HK-2 (cell line): ENCODE data around the gene RASA2.
"Not testable (repeated sequence)": the region's sequence is repeated elsewhere in the genome, so short reads cannot be mapped to it uniquely, and the experiment has no call there.

Experiments used
- DNase-seq: peaks from one replicate; pipeline ENCODE4 v3.0.0-alpha.2; 2018; ENCODE audit not compliant: unreplicated experiment

RASA2 gene

GRCh38 chr3:141575879-141576743 is 89.3 kb downstream of the RASA2 start:
- no peak for DNase-seq

- no peak for DNase-seq
Measured at GRCh38 chr3:141576744-141577052, 89.9 kb downstream of the RASA2 start.

DNA sequence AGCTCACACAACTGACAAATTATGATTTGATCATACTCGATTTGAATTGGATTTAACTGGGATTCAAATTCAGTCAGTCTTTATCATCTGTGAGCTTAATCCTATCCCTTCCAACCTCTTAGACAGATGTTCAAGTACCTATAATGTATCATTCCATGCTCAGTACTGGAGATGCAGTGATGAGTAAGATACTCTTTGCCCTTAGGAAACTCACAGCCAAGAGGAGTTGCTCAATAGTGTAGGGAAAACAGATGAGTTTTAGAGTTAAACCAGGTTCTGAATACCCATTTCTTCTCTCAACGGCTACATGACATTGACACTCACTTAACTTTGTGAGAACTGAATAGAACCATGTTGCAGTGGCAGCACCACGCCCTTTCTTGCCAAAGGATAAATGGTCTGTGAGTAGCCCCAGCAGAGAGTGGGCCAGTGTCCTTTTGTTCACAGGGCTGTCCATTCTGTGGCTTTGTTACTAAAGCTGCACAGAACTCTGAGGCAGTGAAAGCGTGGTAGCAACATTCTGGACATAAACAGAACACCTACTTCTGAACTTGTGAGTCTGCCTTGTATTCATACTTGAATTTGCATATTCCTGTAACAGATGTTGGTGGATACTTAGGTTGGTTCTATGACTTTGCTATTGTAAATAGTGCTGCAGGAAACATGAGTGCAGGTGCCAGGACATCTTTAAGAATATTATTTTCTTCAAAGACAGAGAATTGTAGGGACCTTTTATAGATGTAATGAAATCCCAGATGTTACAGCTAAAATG is 91.6 kb downstream of the RASA2 start:
- no peak for DNase-seq

GRCh38 chr3:141594357-141594756 is 107.5 kb downstream of the RASA2 start:
- DNase-seq, result no peak

GRCh38 chr3:141597931-141598330 is 111.1 kb downstream of the RASA2 start:
- DNase-seq, result no peak

- DNase-seq, result no peak
Measured at GRCh38 chr3:141600331-141600730, 113.5 kb downstream of the RASA2 start.

GRCh38 chr3:141602706-141603105 is 115.9 kb downstream of the RASA2 start:
- DNase-seq, result no peak

GRCh38 chr3:141603473-141604035 is 116.7 kb downstream of the RASA2 start:
- no peak for DNase-seq

GRCh38 chr3:141605883-141606282 is 119.1 kb downstream of the RASA2 start:
- DNase-seq, result no peak

- no peak for DNase-seq
Measured at GRCh38 chr3:141608438-141608837, 121.6 kb downstream of the RASA2 start.

- DNase-seq, result no peak
Measured at GRCh38 chr3:141610939-141611338, 124.1 kb downstream of the RASA2 start.

DNA sequence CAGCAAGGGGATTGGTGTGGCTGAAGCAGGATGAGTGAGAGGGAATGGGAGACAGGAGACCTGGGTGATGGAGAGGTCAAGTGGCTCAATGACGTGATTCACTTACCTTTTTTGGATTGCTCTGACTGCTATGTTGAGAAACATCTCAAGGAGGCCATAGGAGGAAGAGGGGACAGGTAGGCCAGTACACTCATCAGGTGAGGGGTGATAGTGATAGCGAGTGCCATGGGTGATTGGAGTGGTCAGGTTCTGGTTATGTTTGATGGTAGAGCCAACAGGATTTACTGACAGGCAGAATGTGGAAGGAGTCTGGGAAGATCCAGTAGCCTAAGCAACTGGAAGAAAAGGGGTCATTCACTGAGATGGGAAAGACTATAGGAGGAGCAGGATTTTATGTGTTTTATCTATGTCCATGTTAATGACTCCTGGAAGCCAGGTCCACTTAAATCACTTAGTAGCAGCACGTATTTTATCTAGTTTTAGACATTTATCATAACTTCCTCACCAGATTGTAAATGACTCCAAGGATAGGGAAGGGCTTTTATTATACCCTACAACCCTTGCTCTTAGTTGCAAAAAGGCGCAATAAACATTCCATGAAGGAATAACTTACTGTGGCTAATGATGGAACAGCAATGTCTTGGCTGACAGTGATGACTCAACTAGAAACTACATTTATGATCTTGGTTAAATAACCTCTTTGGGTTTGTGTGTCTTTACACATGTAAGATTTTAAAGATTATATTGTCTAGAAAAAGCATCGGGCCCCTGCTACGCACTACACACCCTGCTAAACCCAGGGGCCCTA is 131.5 kb downstream of the RASA2 start:
- DNase-seq, result no peak

DNA sequence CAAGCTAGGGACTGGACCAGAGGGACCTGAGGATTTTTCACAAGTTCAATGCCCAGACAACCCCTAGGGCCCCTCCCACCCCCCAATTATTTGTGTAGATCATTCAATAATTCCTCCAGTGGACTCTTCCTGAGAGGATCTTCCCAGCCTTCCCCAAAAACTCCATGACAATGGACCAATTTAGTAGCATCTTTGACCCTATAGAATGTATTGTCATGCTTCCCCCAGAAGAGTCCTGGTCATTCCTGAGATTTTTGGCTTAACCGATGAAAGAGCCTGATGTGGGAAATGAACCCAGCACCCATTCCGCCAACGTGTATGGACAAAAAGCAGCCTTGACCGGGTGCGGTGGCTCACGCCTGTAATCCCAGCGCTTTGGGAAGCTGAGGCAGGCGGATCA is 132.1 kb downstream of the RASA2 start:
- no peak for DNase-seq

- DNase-seq, result no peak
Measured at GRCh38 chr3:141619450-141619849, 132.6 kb downstream of the RASA2 start.

- DNase-seq, result no peak
Measured at GRCh38 chr3:141623691-141624090, 136.9 kb downstream of the RASA2 start.

DNA sequence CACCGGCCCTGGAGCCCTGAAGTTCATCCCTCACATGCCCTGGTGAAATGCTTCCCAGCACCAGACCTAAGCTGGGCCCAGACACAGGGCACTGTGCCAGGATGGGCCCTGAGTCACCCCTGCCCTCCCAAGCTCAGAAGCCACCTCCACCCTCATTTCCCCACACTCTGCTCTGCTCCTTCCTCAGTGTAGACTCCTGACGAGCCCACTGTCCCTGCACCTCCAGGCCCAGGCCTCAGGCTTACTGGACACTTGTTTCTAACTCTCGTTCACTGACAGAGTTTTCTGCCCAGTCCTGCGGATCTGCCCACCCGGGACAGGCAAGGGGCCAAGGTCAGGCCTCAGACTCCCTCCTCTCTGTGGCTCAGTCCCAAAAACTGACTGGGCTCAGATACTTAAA is 138.7 kb downstream of the RASA2 start:
- peak; percentile 30 for DNase-seq

DNA sequence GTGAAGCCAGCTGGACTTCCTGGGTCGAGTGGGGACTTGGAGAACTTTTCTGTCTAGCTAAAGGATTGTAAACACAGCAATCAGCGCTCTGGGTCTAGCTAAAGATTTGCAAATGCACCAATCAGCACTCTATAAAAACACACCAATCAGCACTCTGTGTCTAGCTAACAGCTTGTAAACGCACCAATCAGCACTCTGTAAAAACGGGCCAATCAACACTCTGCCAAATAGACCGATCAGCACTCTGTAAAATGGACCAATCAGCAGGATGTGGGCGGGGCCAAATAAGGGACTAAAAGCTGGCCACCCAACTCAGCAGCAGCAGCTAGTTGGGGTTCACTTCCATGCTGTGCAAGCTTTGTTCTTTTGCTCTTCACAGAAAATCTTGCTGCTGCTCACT is 141.5 kb downstream of the RASA2 start:
- not testable (repeated sequence) for DNase-seq

DNA sequence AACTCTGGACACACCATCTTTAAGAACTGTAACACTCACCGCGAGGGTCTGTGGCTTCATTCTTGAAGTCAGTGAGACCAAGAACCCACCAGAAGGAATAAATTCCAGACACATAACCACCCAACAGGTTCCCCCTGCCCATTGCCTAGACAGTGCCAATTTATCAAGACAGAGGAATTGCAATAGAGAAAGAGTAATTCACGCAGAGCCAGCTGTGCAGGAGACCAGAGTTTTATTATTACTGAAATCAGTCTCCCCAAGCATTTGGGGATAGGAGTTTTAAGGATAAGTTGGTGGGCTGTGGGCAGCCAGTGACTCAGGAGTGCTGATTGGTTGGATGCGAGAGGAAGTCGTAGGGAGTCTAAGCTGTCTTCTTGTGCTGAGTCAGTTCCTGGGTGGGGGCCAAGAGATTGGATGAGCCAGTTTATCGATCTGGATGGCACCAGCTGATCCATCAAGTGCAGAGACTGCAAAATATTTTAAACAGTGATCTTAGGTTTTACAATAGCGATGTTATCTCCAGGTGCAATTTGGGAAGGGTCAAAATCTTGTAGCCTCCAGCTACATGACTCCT is 142.1 kb downstream of the RASA2 start:
- DNase-seq, result not testable (repeated sequence)

DNA sequence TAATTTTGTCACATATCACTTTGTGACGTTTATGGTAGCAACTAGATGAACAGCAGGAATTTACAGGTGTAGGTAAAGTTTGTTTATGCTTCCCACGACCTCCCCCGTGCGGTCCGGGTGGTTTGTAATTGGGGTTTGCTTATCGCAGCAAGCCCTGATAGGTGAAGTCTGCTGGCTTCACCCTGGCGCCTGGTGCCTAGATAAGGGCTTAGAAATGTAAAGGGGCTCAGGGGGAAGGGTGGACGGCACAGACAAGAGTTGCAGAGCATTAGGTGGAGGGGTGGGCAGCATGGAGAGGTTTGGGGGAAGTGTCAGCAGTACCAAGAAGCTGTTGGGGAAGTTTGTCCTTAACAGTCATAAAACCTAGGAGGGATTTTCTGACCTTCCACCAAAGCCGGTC is 143.1 kb downstream of the RASA2 start:
- DNase-seq, result no peak

DNA sequence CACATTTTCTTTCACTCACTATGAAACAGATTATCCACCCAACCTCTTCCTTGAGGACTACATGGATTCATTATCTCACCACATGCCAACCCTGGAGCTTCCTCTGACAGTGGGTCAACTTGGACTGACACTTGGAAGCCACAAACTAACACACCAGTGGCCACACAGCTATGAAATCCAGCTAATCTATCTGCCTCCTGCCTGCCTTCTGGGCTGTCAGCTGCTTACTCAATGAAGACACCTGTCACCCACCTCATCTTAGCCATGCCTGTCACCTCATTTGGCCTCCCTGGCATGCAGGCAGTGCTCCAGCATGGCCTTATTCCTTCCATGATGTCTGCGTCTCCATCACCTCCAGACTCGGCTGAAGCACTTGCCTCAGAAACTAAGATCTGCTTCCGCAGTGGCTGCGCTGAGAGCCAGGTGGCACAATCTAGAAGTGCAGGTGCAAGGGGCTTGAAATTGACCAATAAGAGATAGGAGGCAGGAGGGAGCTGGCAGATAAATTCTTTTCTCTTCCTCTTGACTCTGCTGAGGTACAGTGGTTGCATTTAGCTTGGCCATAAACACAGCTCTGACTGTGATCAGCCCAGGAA is 146.1 kb downstream of the RASA2 start:
- DNase-seq, result no peak

DNA sequence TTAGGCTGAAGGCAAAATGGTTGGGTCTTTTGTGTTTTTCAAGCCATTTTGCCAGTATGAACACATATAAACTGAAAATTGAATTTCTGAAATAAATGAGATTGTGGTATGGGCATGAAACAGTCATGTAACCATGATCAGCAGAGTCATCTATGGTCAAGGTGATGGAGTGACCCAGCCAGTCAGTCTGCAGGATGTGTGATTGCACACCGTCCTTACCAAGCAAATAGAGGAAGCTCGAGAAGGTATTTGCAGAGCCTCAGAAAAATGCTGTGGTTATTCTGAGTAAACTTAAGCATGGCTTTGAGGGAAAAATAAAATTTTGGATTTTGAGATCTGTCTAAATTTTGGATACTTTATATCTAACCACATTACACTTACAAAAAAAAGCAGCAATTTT is 155.4 kb downstream of the RASA2 start:
- no peak for DNase-seq
